Measurements from ENCODE around the gene CSRP2. TPM values are rescaled to one million over a fixed set of nuclear protein-coding genes. Genes with fewer than 3 reads are reported as not detected.

CSRP2 gene
- total RNA-seq, 1 experiment from 2014 or later, result 46.6 TPM

- TF ChIP-seq CTCF (conservative IDR thresholded peaks at IDR 0.05; ENCODE audit: low read depth, low read length) (no peak), EZH2 (IDR thresholded peaks at IDR 0.05; ENCODE audit: borderline replicate concordance, low read depth, low read length, poor library complexity, severe bottlenecking) (no peak)
- Histone ChIP-seq H3K9me3 (ENCODE audit: low read depth, low read length, poor library complexity, severe bottlenecking) (no peaks in the 10 kb centered on the region), H3K36me3 (ENCODE audit: insufficient read depth, low read length, poor library complexity, severe bottlenecking) (peaks cover 12% of the 10 kb centered on the region), H3K4me1 (ENCODE audit: insufficient read depth, low read length, poor library complexity, severe bottlenecking) (no peaks in the 10 kb centered on the region), H3K4me3 (ENCODE audit: low read depth, low read length, poor library complexity, severe bottlenecking) (no peak overlapping the region), H3K27ac (ENCODE audit: low read depth, low read length, poor library complexity, severe bottlenecking) (no peak overlapping the region), H3K27me3 (replicated peaks; ENCODE audit: insufficient read depth, low read depth, low read length, poor library complexity) (no peaks in the 10 kb centered on the region)
- ChIA-PET CTCF (no interaction called here), POLR2A (ENCODE audit: low non-redundant PET) (no interaction called here)
- no TSS peak for BruUV-seq (replicated peaks)
- intact Hi-C loops (cut with micrococcal nuclease; ENCODE audit: unreplicated experiment), result no loop called here
- no peak for DNase-seq (ENCODE audit: low spot score)
These were observed 26.7 kb downstream of the CSRP2 start for GRCh38 chr12:76852106-76852505.

- no peaks in the 10 kb centered on the region for H3K4me1 ChIP-seq (ENCODE audit: insufficient read depth, low read length, poor library complexity, severe bottlenecking)
- no peak for TF ChIP-seq CTCF (conservative IDR thresholded peaks at IDR 0.05; ENCODE audit: low read depth, low read length)
- no peak for TF ChIP-seq EZH2 (IDR thresholded peaks at IDR 0.05; ENCODE audit: borderline replicate concordance, low read depth, low read length, poor library complexity, severe bottlenecking)
- no peaks in the 10 kb centered on the region for H3K9me3 ChIP-seq (ENCODE audit: low read depth, low read length, poor library complexity, severe bottlenecking)
- no peak for DNase-seq (ENCODE audit: low spot score)
- no peak overlapping the region for H3K27ac ChIP-seq (ENCODE audit: low read depth, low read length, poor library complexity, severe bottlenecking)
- no peak overlapping the region for H3K4me3 ChIP-seq (ENCODE audit: low read depth, low read length, poor library complexity, severe bottlenecking)
- BruUV-seq (replicated peaks), result no TSS peak
- intact Hi-C loops (cut with micrococcal nuclease; ENCODE audit: unreplicated experiment), result no loop called here
- no peaks in the 10 kb centered on the region for H3K27me3 ChIP-seq (replicated peaks; ENCODE audit: insufficient read depth, low read depth, low read length, poor library complexity)
- ChIA-PET CTCF (no interaction called here), POLR2A (ENCODE audit: low non-redundant PET) (no interaction called here)
- H3K36me3 ChIP-seq (ENCODE audit: insufficient read depth, low read length, poor library complexity, severe bottlenecking), result peaks cover 12% of the 10 kb centered on the region
These were observed 30.7 kb downstream of the CSRP2 start for GRCh38 chr12:76848132-76848531.

GRCh38 chr12:76847260-76847659, 31.6 kb downstream of the CSRP2 start:
- intact Hi-C loops (cut with micrococcal nuclease; ENCODE audit: unreplicated experiment), result no loop called here
- H3K4me1 ChIP-seq (ENCODE audit: insufficient read depth, low read length, poor library complexity, severe bottlenecking), result no peaks in the 10 kb centered on the region

More at GRCh38 chr12:76847260-76847659, 31.6 kb downstream of the CSRP2 start:
- TF ChIP-seq CTCF (conservative IDR thresholded peaks at IDR 0.05; ENCODE audit: low read depth, low read length) (no peak), EZH2 (IDR thresholded peaks at IDR 0.05; ENCODE audit: borderline replicate concordance, low read depth, low read length, poor library complexity, severe bottlenecking) (no peak)
- no peak overlapping the region for H3K27ac ChIP-seq (ENCODE audit: low read depth, low read length, poor library complexity, severe bottlenecking)
- no peak overlapping the region for H3K4me3 ChIP-seq (ENCODE audit: low read depth, low read length, poor library complexity, severe bottlenecking)
- H3K9me3 ChIP-seq (ENCODE audit: low read depth, low read length, poor library complexity, severe bottlenecking), result no peaks in the 10 kb centered on the region
- DNase-seq (ENCODE audit: low spot score), result no peak
- H3K27me3 ChIP-seq (replicated peaks; ENCODE audit: insufficient read depth, low read depth, low read length, poor library complexity), result no peaks in the 10 kb centered on the region
- H3K36me3 ChIP-seq (ENCODE audit: insufficient read depth, low read length, poor library complexity, severe bottlenecking), result peaks cover 12% of the 10 kb centered on the region
- no TSS peak for BruUV-seq (replicated peaks)
- CTCF ChIA-PET, result no interaction called here
- POLR2A ChIA-PET (ENCODE audit: low non-redundant PET), result no interaction called here

Measured in A673 (cell line).